Brain microvascular endothelial cell (primary cell): ENCODE results near the gene B4GALT2.

Experiments used
- DNase-seq: peaks from one replicate; pipeline ENCODE4 v3.0.0-alpha.2; 2020
- H3K27ac ChIP-seq: fragments of 250-450 bp; sonication (Bioruptor Pico); 2 replicates; pipeline ENCODE4 v1.5.1; 2020; ENCODE audit warnings: mild to moderate bottlenecking, moderate library complexity
- H3K27me3 ChIP-seq: fragments of 250-450 bp; sonication (Bioruptor Pico); replicated peaks from 2 replicates; pipeline ENCODE4 v1.5.1; 2020; ENCODE audit warnings: mild to moderate bottlenecking
- H3K36me3 ChIP-seq: fragments of 250-450 bp; sonication (Bioruptor Pico); replicated peaks from 2 replicates; pipeline ENCODE4 v1.5.1; 2020; ENCODE audit warnings: mild to moderate bottlenecking
- H3K4me3 ChIP-seq: 2 replicates; pipeline ENCODE4 v1.5.1; 2011; ENCODE audit warnings: low read depth, mild to moderate bottlenecking, control low read depth, low read length, moderate library complexity
- in situ Hi-C: cut with HindIII; loops from 2 replicates; pipeline ENCODE4 v1.10.0; 2017; ENCODE audit warnings: low sequenced_read_pairs, low pct_ligation_motif_present
- TF ChIP-seq, protein P1 (sequence below): IDR thresholded peaks from 2 replicates; pipeline ENCODE4 v1.5.1; 2011; ENCODE audit warnings: low read depth, mild to moderate bottlenecking, moderate library complexity, low read length, control low read depth, inconsistent platforms; ENCODE audit errors: missing control alignments

The B4GALT2 gene

GRCh38 chr1:43937179-43937865, 41.7 kb upstream of the B4GALT2 start:
- Histone ChIP-seq H3K27ac (no peak overlapping the region), H3K27me3 (no peaks in the 10 kb centered on the region), H3K4me3 (no peak overlapping the region), H3K36me3 (no peaks in the 10 kb centered on the region)
- no peak for DNase-seq
- TF ChIP-seq, protein P1, sequence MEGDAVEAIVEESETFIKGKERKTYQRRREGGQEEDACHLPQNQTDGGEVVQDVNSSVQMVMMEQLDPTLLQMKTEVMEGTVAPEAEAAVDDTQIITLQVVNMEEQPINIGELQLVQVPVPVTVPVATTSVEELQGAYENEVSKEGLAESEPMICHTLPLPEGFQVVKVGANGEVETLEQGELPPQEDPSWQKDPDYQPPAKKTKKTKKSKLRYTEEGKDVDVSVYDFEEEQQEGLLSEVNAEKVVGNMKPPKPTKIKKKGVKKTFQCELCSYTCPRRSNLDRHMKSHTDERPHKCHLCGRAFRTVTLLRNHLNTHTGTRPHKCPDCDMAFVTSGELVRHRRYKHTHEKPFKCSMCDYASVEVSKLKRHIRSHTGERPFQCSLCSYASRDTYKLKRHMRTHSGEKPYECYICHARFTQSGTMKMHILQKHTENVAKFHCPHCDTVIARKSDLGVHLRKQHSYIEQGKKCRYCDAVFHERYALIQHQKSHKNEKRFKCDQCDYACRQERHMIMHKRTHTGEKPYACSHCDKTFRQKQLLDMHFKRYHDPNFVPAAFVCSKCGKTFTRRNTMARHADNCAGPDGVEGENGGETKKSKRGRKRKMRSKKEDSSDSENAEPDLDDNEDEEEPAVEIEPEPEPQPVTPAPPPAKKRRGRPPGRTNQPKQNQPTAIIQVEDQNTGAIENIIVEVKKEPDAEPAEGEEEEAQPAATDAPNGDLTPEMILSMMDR = no peak
- in situ Hi-C loops = loop anchor here (25.0 kb wide), 1 partner anchor 175 kb away; no protein-coding TSS in a partner anchor

GRCh38 chr1:43938383-43938782, 40.6 kb upstream of the B4GALT2 start:
- H3K27ac ChIP-seq = no peak overlapping the region
- H3K27me3 ChIP-seq = no peaks in the 10 kb centered on the region
- TF ChIP-seq, protein P1 = no peak
- no peaks in the 10 kb centered on the region for H3K36me3 ChIP-seq
- in situ Hi-C loops = loop anchor here (25.0 kb wide), 1 partner anchor 176 kb away; no protein-coding TSS in a partner anchor
- no peak overlapping the region for H3K4me3 ChIP-seq
- DNase-seq = no peak

GRCh38 chr1:43938892-43939587, 40.0 kb upstream of the B4GALT2 start:
- Histone ChIP-seq H3K27me3 (no peaks in the 10 kb centered on the region), H3K27ac (no peak overlapping the region), H3K4me3 (no peak overlapping the region), H3K36me3 (no peaks in the 10 kb centered on the region)
- TF ChIP-seq, protein P1 = no peak
- in situ Hi-C loops = loop anchor here (25.0 kb wide), 1 partner anchor 177 kb away; no protein-coding TSS in a partner anchor
- DNase-seq = no peak

GRCh38 chr1:43942411-43942810, 36.6 kb upstream of the B4GALT2 start:
- in situ Hi-C loops = loop anchor here (25.0 kb wide), 1 partner anchor 180 kb away; no protein-coding TSS in a partner anchor
- TF ChIP-seq, protein P1 = no peak
- no peak for DNase-seq
- no peak overlapping the region for H3K4me3 ChIP-seq
- no peaks in the 10 kb centered on the region for H3K27me3 ChIP-seq
- no peak overlapping the region for H3K27ac ChIP-seq
- H3K36me3 ChIP-seq = no peaks in the 10 kb centered on the region

DNA sequence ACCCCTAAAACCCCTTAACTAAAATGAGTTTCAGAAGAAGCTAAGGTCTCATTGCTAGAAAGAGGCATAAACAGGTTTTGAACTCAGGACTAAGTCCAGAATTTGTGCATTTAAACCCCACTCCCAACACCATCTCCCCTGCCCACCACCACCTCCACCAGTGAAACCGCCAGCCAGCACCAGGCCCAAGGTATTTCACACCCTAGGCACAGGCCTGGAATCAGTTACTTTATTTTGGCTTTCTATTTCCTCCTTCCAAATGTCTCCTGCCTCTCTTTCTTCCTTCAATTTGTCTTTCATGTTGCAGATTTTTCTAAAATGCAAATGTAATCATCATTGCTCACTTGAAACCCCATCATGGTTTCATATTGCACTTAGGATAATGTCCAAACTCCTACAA, 34.1 kb upstream of the B4GALT2 start:
- Histone ChIP-seq H3K27me3 (no peaks in the 10 kb centered on the region), H3K4me3 (no peak overlapping the region), H3K27ac (no peak overlapping the region), H3K36me3 (no peaks in the 10 kb centered on the region)
- no peak for DNase-seq
- TF ChIP-seq, protein P1 = no peak
- in situ Hi-C loops = loop anchor here (25.0 kb wide), 1 partner anchor 183 kb away; no protein-coding TSS in a partner anchor
